Spleen (tissue), 7 donors: Measurements from ENCODE around the gene LYVE1.

Experiments
- CTCF ChIP-seq, 11 experiments: fragments of 200-600 bp in 7 of 11; fragments of 450-650 bp in 4 of 11; sonication (generic) in 4 of 11; IDR thresholded peaks in 8 of 11; conservative IDR thresholded peaks in 3 of 11; 1 replicate in 7 of 11; 2 replicates in 4 of 11; pipeline versions ENCODE4 v1.4.0 to v1.8.0; 2016 to 2021; ENCODE audit warnings: antibody characterized with exemption in 11 of 11, inconsistent platforms in 4 of 11, mild to moderate bottlenecking in 1 of 11
- POLR2A ChIP-seq, 3 donors: fragments of 450-650 bp; IDR thresholded peaks; one replicate each; pipeline ENCODE4 v1.5.1; 2017; ENCODE audit warnings: antibody characterized with exemption in 3 of 3, mild to moderate bottlenecking in 1 of 3
- POLR2AphosphoS5 ChIP-seq, 3 donors: sonication (generic); formaldehyde crosslinking; IDR thresholded peaks; one replicate each; pipeline ENCODE4 v1.5.1; 2017; ENCODE audit warnings: antibody characterized with exemption in 3 of 3
- donor health status: DM: no; HTN: no; CAD: no; lungs with moderate emphysema.
- donor health status: DM: no; HTN: no; CAD: no.
- donor health status: DM: no; HTN: no; CAD: no.

GRCh38 chr11:10537600-10537999 is 30.9 kb downstream of the LYVE1 start:
- TF ChIP-seq CTCF (IDR thresholded peaks at IDR 0.05 in 8 of 11, conservative IDR thresholded peaks at IDR 0.05 in 3 of 11) (no peak), POLR2A (IDR thresholded peaks at IDR 0.05) (no peak), POLR2AphosphoS5 (IDR thresholded peaks at IDR 0.05) (no peak)
